HEK293 (cell line): ENCODE data around the gene NECTIN4.

Experiments
- CTCF ChIA-PET: fragments of 350-600 bp; formaldehyde crosslinking; extraction: SDS; loops from one replicate; lab custom pipeline; 2021; ENCODE audit warnings: antibody characterized with exemption; lab: Yijun Ruan, JAX
- POLR2A ChIA-PET: fragments of 300-600 bp; formaldehyde crosslinking; extraction: SDS; loops from one replicate; lab custom pipeline; 2020; ENCODE audit warnings: antibody characterized with exemption, inconsistent platforms; lab: Yijun Ruan, JAX
- H3K27ac ChIP-seq: fragments of 200-500 bp; sonication (Bioruptor generic); 2 replicates; pipeline ENCODE4 v1.5.1; 2014; ENCODE audit warnings: low read depth, low read length, control low read depth, inconsistent platforms; ENCODE audit errors: extremely low read depth
- H3K36me3 ChIP-seq, 2 experiments: fragments of 200-500 bp in 1 of 2; sonication (Bioruptor generic) in 1 of 2; 1 replicate in 1 of 2; 2 replicates in 1 of 2; pipeline ENCODE4 v1.5.1; 2014 to 2017; ENCODE audit warnings: inconsistent platforms in 2 of 2, low read length in 2 of 2; ENCODE audit not compliant: control insufficient read depth in 2 of 2, insufficient read depth in 1 of 2
- H3K4me1 ChIP-seq: fragments of 200-500 bp; sonication (Bioruptor generic); 2 replicates; pipeline ENCODE4 v1.5.1; 2014; ENCODE audit warnings: mild to moderate bottlenecking, low read length, inconsistent platforms; ENCODE audit not compliant: control insufficient read depth, insufficient read depth
- H3K4me3 ChIP-seq: 2 replicates; pipeline ENCODE4 v1.5.1; 2011; ENCODE audit warnings: low read depth, mild to moderate bottlenecking, control low read depth, low read length, moderate library complexity
- H3K9me3 ChIP-seq: fragments of 200-500 bp; sonication (Bioruptor generic); 2 replicates; pipeline ENCODE4 v1.5.1; 2014; ENCODE audit warnings: low read depth, low read length, inconsistent platforms; ENCODE audit not compliant: control insufficient read depth, insufficient read depth
- HOXA7 ChIP-seq: sonication (generic); formaldehyde crosslinking; IDR thresholded peaks from 2 replicates; pipeline ENCODE4 v1.8.1; 2022; ENCODE audit warnings: missing genetic modification reagents, borderline replicate concordance
- IKZF3 ChIP-seq: fragments of 450-650 bp; IDR thresholded peaks from 2 replicates; pipeline ENCODE4 v1.5.0; 2018; ENCODE audit warnings: missing biosample characterization, mild to moderate bottlenecking, missing genetic modification characterization, moderate library complexity
- KLF1 ChIP-seq: fragments of 450-650 bp; formaldehyde crosslinking; IDR thresholded peaks from 2 replicates; pipeline ENCODE4 v1.5.1; 2016; ENCODE audit warnings: missing biosample characterization, missing genetic modification characterization
- KLF9 ChIP-seq: fragments of 450-650 bp; formaldehyde crosslinking; IDR thresholded peaks from 2 replicates; pipeline ENCODE4 v1.5.1; 2016; ENCODE audit warnings: missing biosample characterization, missing genetic modification characterization, low read depth
- MZF1 ChIP-seq: fragments of 450-650 bp; formaldehyde crosslinking; IDR thresholded peaks from 2 replicates; pipeline ENCODE4 v1.5.1; 2017; ENCODE audit warnings: missing biosample characterization, missing genetic modification characterization, borderline replicate concordance
- RBAK ChIP-seq: fragments of 450-650 bp; formaldehyde crosslinking; IDR thresholded peaks from 2 replicates; pipeline ENCODE4 v1.5.1; 2016; ENCODE audit warnings: missing biosample characterization, missing genetic modification characterization
- SP2 ChIP-seq: fragments of 450-650 bp; formaldehyde crosslinking; IDR thresholded peaks from 2 replicates; pipeline ENCODE4 v1.5.1; 2016; ENCODE audit warnings: missing biosample characterization, missing genetic modification characterization
- ZBTB17 ChIP-seq: fragments of 450-650 bp; formaldehyde crosslinking; IDR thresholded peaks from 2 replicates; pipeline ENCODE4 v1.5.1; 2016; ENCODE audit warnings: missing biosample characterization, missing genetic modification characterization
- ZBTB20 ChIP-seq: fragments of 450-650 bp; formaldehyde crosslinking; IDR thresholded peaks from 2 replicates; pipeline ENCODE4 v1.5.1; 2016; ENCODE audit warnings: missing biosample characterization, missing genetic modification characterization
- ZBTB6 ChIP-seq: fragments of 450-650 bp; formaldehyde crosslinking; IDR thresholded peaks from 2 replicates; pipeline ENCODE4 v1.5.1; 2017; ENCODE audit warnings: missing biosample characterization, missing genetic modification characterization
- ZFP41 ChIP-seq: fragments of 450-650 bp; formaldehyde crosslinking; IDR thresholded peaks from 2 replicates; pipeline ENCODE4 v1.5.1; 2016; ENCODE audit warnings: missing biosample characterization, missing genetic modification characterization, borderline replicate concordance
- ZIC2 ChIP-seq: fragments of 450-650 bp; formaldehyde crosslinking; IDR thresholded peaks from 2 replicates; pipeline ENCODE4 v1.5.1; 2016; ENCODE audit warnings: missing biosample characterization, missing genetic modification characterization
- ZNF132 ChIP-seq: fragments of 450-650 bp; formaldehyde crosslinking; IDR thresholded peaks from 2 replicates; pipeline ENCODE4 v1.5.1; 2017; ENCODE audit warnings: missing biosample characterization, missing genetic modification characterization, borderline replicate concordance
- ZNF169 ChIP-seq: fragments of 450-650 bp; formaldehyde crosslinking; IDR thresholded peaks from 2 replicates; pipeline ENCODE4 v1.5.1; 2016; ENCODE audit warnings: missing biosample characterization, missing genetic modification characterization
- ZNF214 ChIP-seq: fragments of 450-650 bp; formaldehyde crosslinking; IDR thresholded peaks from 2 replicates; pipeline ENCODE4 v1.5.1; 2017; ENCODE audit warnings: missing biosample characterization, mild to moderate bottlenecking, missing genetic modification characterization, borderline replicate concordance
- ZNF398 ChIP-seq: fragments of 450-650 bp; formaldehyde crosslinking; IDR thresholded peaks from 2 replicates; pipeline ENCODE4 v1.5.1; 2017; ENCODE audit warnings: missing biosample characterization, missing genetic modification characterization
- ZNF571 ChIP-seq: fragments of 450-650 bp; formaldehyde crosslinking; IDR thresholded peaks from 2 replicates; pipeline ENCODE4 v1.5.0; 2017; ENCODE audit warnings: missing biosample characterization, missing genetic modification characterization
- ZNF645 ChIP-seq: fragments of 450-650 bp; formaldehyde crosslinking; IDR thresholded peaks from 2 replicates; pipeline ENCODE4; 2016; ENCODE audit warnings: missing biosample characterization, missing genetic modification characterization
- ZNF660 ChIP-seq: fragments of 450-650 bp; IDR thresholded peaks from 2 replicates; pipeline ENCODE4 v1.5.1; 2018; ENCODE audit warnings: missing biosample characterization, mild to moderate bottlenecking, missing genetic modification characterization
- ZNF670 ChIP-seq: fragments of 450-650 bp; formaldehyde crosslinking; IDR thresholded peaks from 2 replicates; pipeline ENCODE4 v1.5.1; 2016; ENCODE audit warnings: missing biosample characterization, missing genetic modification characterization, low read depth
- ZNF747 ChIP-seq: fragments of 450-650 bp; formaldehyde crosslinking; IDR thresholded peaks from 2 replicates; pipeline ENCODE4 v1.5.1; 2016; ENCODE audit warnings: missing biosample characterization, missing genetic modification characterization
- TF ChIP-seq, protein P1 (sequence below): fragments of 450-650 bp; formaldehyde crosslinking; IDR thresholded peaks from 2 replicates; pipeline ENCODE4 v1.5.1; 2016; ENCODE audit warnings: missing biosample characterization, missing genetic modification characterization
- TF ChIP-seq, protein P2 (sequence below): fragments of 450-650 bp; formaldehyde crosslinking; IDR thresholded peaks from 2 replicates; pipeline ENCODE4 v1.5.1; 2016; ENCODE audit warnings: missing biosample characterization, missing genetic modification characterization

NECTIN4 gene

DNA sequence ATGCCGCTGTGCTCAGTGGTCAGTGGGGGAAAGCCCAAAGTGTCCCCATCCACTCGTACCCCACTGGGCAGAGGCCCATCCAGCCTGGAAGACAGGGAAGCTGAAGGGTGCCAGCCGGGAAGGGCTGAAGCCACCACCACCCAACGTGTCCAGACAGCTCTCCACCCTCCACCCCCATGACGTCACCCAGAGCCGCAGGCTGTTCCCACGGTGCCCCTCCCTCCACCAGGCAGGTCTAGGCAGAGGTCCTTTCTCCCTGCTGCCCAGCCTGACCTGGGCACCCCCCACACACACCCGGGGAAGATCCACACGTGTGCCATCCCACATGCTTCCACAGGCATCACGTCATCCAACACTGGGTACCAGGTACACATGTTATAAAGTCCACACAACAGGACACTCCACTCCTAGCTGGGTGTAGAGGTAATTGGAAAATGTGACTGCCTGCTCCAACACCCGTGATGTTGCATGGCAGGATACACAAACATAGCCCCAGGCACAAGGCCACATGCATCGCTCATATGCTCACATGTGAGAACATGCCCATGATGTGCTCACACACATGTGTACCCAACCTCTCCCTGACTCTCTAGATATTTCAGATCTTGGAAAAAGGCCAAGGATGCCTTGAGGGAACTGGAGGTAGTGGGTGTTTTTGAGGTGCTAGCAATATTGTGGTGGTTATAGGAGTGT, 14.5 kb downstream of the NECTIN4 start (continued):
- no peak for TF ChIP-seq ZNF645 (tag by site-specific recombination)
- no peak for TF ChIP-seq MZF1 (tag by site-specific recombination)
- peak; percentile 39; the same call in 1 of the 2 replicates for TF ChIP-seq ZNF398
- no peak for TF ChIP-seq KLF9 (tag by site-specific recombination)

- CTCF ChIA-PET, result interaction anchor here (0.6 to 6.1 kb wide), 3 partner anchors 23 to 129 kb away, joined by 3 to 56 read pairs (median 4); partner anchors contain the start of genes KLHDC9 and USF1
- H3K27ac ChIP-seq, result no peak overlapping the region
- POLR2A ChIA-PET, result no interaction called here
These were observed 15.8 kb downstream of the NECTIN4 start for GRCh38 chr1:161073474-161074121.

More at GRCh38 chr1:161073474-161074121, 15.8 kb downstream of the NECTIN4 start:
- H3K4me3 ChIP-seq, result peak overlapping the region; percentile 39
- no peaks in the 10 kb centered on the region for H3K4me1 ChIP-seq
- H3K36me3 ChIP-seq, result peaks cover 0 to 13% of the 10 kb centered on the region in 2 experiments; a peak in 1 of 3 replicates
- TF ChIP-seq HOXA7 (CRISPR knock-in tag) (no peak), ZNF214 (tag by site-specific recombination) (no peak), IKZF3 (tag by site-specific recombination) (no peak), ZIC2 (tag by site-specific recombination) (0 out of 2 replicates have a peak, but pooled peaks have one; percentile 8), ZNF670 (tag by site-specific recombination) (no peak), KLF1 (tag by site-specific recombination) (peak; percentile 50; the same call in 1 of the 2 replicates), ZNF660 (tag by site-specific recombination) (no peak), ZNF132 (tag by site-specific recombination) (no peak), RBAK (tag by site-specific recombination) (no peak), ZNF747 (tag by site-specific recombination) (no peak), ZBTB17 (tag by site-specific recombination) (peak; percentile 33; the same call in 1 of the 2 replicates), ZNF571 (tag by site-specific recombination) (no peak), ZBTB6 (tag by site-specific recombination) (no peak), ZBTB20 (tag by site-specific recombination) (peak; percentile 37; the same call in 1 of the 2 replicates), ZNF169 (tag by site-specific recombination) (no peak), ZFP41 (tag by site-specific recombination) (no peak), SP2 (no peak)
- TF ChIP-seq, protein P1, sequence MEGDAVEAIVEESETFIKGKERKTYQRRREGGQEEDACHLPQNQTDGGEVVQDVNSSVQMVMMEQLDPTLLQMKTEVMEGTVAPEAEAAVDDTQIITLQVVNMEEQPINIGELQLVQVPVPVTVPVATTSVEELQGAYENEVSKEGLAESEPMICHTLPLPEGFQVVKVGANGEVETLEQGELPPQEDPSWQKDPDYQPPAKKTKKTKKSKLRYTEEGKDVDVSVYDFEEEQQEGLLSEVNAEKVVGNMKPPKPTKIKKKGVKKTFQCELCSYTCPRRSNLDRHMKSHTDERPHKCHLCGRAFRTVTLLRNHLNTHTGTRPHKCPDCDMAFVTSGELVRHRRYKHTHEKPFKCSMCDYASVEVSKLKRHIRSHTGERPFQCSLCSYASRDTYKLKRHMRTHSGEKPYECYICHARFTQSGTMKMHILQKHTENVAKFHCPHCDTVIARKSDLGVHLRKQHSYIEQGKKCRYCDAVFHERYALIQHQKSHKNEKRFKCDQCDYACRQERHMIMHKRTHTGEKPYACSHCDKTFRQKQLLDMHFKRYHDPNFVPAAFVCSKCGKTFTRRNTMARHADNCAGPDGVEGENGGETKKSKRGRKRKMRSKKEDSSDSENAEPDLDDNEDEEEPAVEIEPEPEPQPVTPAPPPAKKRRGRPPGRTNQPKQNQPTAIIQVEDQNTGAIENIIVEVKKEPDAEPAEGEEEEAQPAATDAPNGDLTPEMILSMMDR, result peak; percentile 63
- TF ChIP-seq, protein P2, sequence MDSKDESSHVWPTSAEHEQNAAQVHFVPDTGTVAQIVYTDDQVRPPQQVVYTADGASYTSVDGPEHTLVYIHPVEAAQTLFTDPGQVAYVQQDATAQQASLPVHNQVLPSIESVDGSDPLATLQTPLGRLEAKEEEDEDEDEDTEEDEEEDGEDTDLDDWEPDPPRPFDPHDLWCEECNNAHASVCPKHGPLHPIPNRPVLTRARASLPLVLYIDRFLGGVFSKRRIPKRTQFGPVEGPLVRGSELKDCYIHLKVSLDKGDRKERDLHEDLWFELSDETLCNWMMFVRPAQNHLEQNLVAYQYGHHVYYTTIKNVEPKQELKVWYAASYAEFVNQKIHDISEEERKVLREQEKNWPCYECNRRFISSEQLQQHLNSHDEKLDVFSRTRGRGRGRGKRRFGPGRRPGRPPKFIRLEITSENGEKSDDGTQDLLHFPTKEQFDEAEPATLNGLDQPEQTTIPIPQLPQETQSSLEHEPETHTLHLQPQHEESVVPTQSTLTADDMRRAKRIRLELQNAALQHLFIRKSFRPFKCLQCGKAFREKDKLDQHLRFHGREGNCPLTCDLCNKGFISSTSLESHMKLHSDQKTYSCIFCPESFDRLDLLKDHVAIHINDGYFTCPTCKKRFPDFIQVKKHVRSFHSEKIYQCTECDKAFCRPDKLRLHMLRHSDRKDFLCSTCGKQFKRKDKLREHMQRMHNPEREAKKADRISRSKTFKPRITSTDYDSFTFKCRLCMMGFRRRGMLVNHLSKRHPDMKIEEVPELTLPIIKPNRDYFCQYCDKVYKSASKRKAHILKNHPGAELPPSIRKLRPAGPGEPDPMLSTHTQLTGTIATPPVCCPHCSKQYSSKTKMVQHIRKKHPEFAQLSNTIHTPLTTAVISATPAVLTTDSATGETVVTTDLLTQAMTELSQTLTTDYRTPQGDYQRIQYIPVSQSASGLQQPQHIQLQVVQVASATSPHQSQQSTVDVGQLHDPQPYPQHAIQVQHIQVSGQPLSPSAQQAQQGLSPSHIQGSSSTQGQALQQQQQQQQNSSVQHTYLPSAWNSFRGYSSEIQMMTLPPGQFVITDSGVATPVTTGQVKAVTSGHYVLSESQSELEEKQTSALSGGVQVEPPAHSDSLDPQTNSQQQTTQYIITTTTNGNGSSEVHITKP, result 0 out of 2 replicates have a peak, but pooled peaks have one; percentile 11
- no peaks in the 10 kb centered on the region for H3K9me3 ChIP-seq
